HepG2 (cell line): Measurements from ENCODE around the gene ANXA7. TPM values are rescaled to one million over a fixed set of nuclear protein-coding genes. Genes with fewer than 3 reads are reported as not detected.

Source experiments
- BRCA1 ChIP-seq: sonication (generic); formaldehyde crosslinking; IDR thresholded peaks from 2 replicates; pipeline ENCODE4 v1.4.0; 2020; ENCODE audit warnings: missing genetic modification reagents
- DMAP1 ChIP-seq: IDR thresholded peaks from 2 replicates; pipeline ENCODE4 v1.6.1; 2016
- HCFC1 ChIP-seq: fragments of 150-350 bp; IDR thresholded peaks from 2 replicates; pipeline ENCODE4 v1.6.1; 2014; ENCODE audit warnings: low read depth, low read length
- HOXA3 ChIP-seq: sonication (generic); formaldehyde crosslinking; IDR thresholded peaks from 2 replicates; pipeline ENCODE4 v1.5.0; 2020; ENCODE audit warnings: missing genetic modification reagents
- IRF2 ChIP-seq: IDR thresholded peaks from 2 replicates; pipeline ENCODE4 v1.6.1; 2018; ENCODE audit warnings: missing genetic modification reagents, missing compliant biosample characterization
- MED8 ChIP-seq: sonication (generic); formaldehyde crosslinking; IDR thresholded peaks from 2 replicates; pipeline ENCODE4 v1.8.1; 2023; ENCODE audit warnings: mild to moderate bottlenecking, missing genetic modification reagents; ENCODE audit not compliant: insufficient replicate concordance
- MEIS2 ChIP-seq: sonication (generic); formaldehyde crosslinking; IDR thresholded peaks from 2 replicates; pipeline ENCODE4 v1.9.0; 2021; ENCODE audit warnings: mild to moderate bottlenecking, missing genetic modification reagents
- PHF20 ChIP-seq: sonication (generic); formaldehyde crosslinking; IDR thresholded peaks from 2 replicates; pipeline ENCODE4 v1.5.0; 2020; ENCODE audit warnings: mild to moderate bottlenecking, missing genetic modification reagents
- PHF21A ChIP-seq: sonication (generic); formaldehyde crosslinking; IDR thresholded peaks from 2 replicates; pipeline ENCODE4 v1.5.0; 2020; ENCODE audit warnings: mild to moderate bottlenecking, missing genetic modification reagents
- RFX1 ChIP-seq: fragments of 450-650 bp; IDR thresholded peaks from 2 replicates; pipeline ENCODE4 v1.6.1; 2017
- TAF1 ChIP-seq: sonication (generic); formaldehyde crosslinking; IDR thresholded peaks from 2 replicates; pipeline ENCODE4 v1.4.0; 2020; ENCODE audit warnings: missing genetic modification reagents
- YEATS2 ChIP-seq: sonication (generic); formaldehyde crosslinking; IDR thresholded peaks from 2 replicates; pipeline ENCODE4 v1.4.0; 2020; ENCODE audit warnings: missing genetic modification reagents, borderline replicate concordance
- ZBTB20 ChIP-seq: sonication (generic); formaldehyde crosslinking; IDR thresholded peaks from 2 replicates; pipeline ENCODE4 v1.8.1; 2023; ENCODE audit warnings: missing genetic modification reagents, low read depth, mild to moderate bottlenecking, borderline replicate concordance
- ZNF225 ChIP-seq: sonication (generic); formaldehyde crosslinking; IDR thresholded peaks from 2 replicates; pipeline ENCODE4 v1.4.0; 2020; ENCODE audit warnings: mild to moderate bottlenecking, missing genetic modification reagents
- ZNF292 ChIP-seq: sonication (generic); formaldehyde crosslinking; IDR thresholded peaks from 2 replicates; pipeline ENCODE4 v1.8.1; 2022; ENCODE audit warnings: mild to moderate bottlenecking, low read depth, missing genetic modification reagents, borderline replicate concordance
- ZNF558 ChIP-seq: sonication (generic); formaldehyde crosslinking; IDR thresholded peaks from 2 replicates; pipeline ENCODE4 v1.9.0; 2022; ENCODE audit warnings: mild to moderate bottlenecking, missing genetic modification reagents, borderline replicate concordance
- ZNF619 ChIP-seq: sonication (generic); formaldehyde crosslinking; IDR thresholded peaks from 2 replicates; pipeline ENCODE4 v1.4.0; 2020; ENCODE audit warnings: mild to moderate bottlenecking, missing genetic modification reagents
- ZNF674 ChIP-seq: sonication (generic); formaldehyde crosslinking; IDR thresholded peaks from 2 replicates; pipeline ENCODE4 v1.5.0; 2020; ENCODE audit warnings: low read depth, mild to moderate bottlenecking, missing genetic modification reagents
- ZNF766 ChIP-seq: sonication (generic); formaldehyde crosslinking; IDR thresholded peaks from 2 replicates; pipeline ENCODE4 v1.5.0; 2020; ENCODE audit warnings: missing genetic modification reagents, borderline replicate concordance
- ZSCAN20 ChIP-seq: sonication (generic); formaldehyde crosslinking; IDR thresholded peaks from 2 replicates; pipeline ENCODE4 v1.4.0; 2020; ENCODE audit warnings: missing genetic modification reagents, mild to moderate bottlenecking, borderline replicate concordance
- polyA plus RNA-seq, 8 experiments: library from polyadenylated mRNA; depleted of rRNA in 3 of 8; stranded (reverse) in 7 of 8; unstranded in 1 of 8; fragments of >200 nt; fragmentation: Illumina TruSeq in 4 of 8; extraction: Trizol in 4 of 8; gene quantifications; 2 replicates each; pipeline versions ENCODE4 v1.2.1 to v1.2.3, GENCODE V29; 2011 to 2016; ENCODE audit warnings: low read depth in 4 of 8, missing spikeins in 1 of 8, mixed read lengths in 1 of 8; ENCODE audit not compliant: insufficient read depth in 1 of 8
- total RNA-seq, 5 experiments: library from RNA; depleted of rRNA; stranded (reverse); fragments of >200 nt; fragmentation: Illumina TruSeq; extraction: Trizol; gene quantifications; 2 replicates each; pipeline ENCODE4 v1.2.3, GENCODE V29; 2016; ENCODE audit warnings: low read depth in 1 of 5
- TF ChIP-seq, protein P1 (sequence below): IDR thresholded peaks from 2 replicates; pipeline ENCODE4 v1.6.1; 2016
- TF ChIP-seq, protein P2 (sequence below): sonication (generic); formaldehyde crosslinking; IDR thresholded peaks from 2 replicates; pipeline ENCODE4 v1.4.0; 2020; ENCODE audit warnings: mild to moderate bottlenecking, missing genetic modification reagents
- TF ChIP-seq, protein P3 (sequence below): sonication (generic); formaldehyde crosslinking; IDR thresholded peaks from 2 replicates; pipeline ENCODE4 v1.8.0; 2022; ENCODE audit warnings: mild to moderate bottlenecking, missing genetic modification reagents, borderline replicate concordance

The ANXA7 gene
- total and polyA plus RNA-seq, 2 of the 13 experiments (the other 11 are each of a cell fraction or from before 2014, with no cell fraction given) = 54.8 to 89.0 TPM

DNA sequence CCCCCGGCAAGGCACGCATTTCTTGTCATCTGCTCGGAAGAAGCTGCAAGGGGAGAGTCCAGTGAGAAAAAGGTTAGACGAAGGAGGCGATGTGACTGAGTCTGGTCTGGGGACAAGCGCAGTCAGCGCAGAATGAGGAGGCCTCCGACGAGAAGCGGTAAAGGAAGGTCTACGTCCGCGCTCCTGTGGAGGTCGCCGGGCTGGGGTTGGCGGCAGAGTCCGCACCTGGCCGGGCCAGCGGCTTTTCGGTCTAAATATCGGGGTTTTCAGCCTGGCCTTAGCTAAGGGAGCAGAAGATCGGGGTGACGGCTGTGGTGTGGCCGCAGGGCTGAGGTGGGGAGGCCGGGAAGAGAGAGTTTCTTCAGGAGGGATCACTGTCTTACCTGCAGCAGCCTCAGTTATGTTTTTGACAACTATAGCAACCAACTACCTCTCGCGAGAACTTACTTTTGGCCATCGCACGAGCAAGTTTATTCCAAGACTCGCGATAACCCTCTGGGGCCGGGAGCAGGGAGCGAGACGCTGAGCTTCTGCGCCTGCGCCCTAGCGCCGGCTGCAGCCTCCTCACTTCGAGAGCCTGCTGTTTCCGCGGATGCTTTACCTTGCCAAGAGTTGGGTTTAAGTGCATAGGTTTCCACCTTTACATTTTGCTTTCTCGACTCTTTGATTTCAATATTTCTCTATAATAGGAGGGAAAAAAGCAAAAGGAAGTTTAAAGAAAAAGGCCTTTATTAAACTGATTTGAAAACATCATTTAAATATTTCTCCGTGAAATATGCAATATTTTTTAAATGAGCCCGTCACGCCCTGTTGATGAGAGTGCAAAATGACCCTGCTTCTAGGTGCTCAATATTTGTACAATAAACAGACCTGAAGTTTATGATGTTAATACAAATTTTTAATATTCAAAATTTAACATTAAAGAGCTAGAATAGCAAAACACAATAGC is 55.3 kb downstream of the ANXA7 start, which contains the start of gene CFAP70 (continued):
- 0 out of 2 replicates have a peak, but pooled peaks have one; percentile 47 for TF ChIP-seq ZNF292
- no peak for TF ChIP-seq ZNF619 (CRISPR knock-in tag)
- no peak for TF ChIP-seq BRCA1 (CRISPR knock-in tag)
- TF ChIP-seq IRF2 = 0 out of 2 replicates have a peak, but pooled peaks have one; percentile 25
- no peak for TF ChIP-seq ZNF225 (CRISPR knock-in tag)
- 0 out of 2 replicates have a peak, but pooled peaks have one; percentile 15 for TF ChIP-seq ZNF766 (CRISPR knock-in tag)
- peak; percentile 71; the same call in 1 of the 2 replicates for TF ChIP-seq PHF21A (CRISPR knock-in tag)
- TF ChIP-seq PHF20 (CRISPR knock-in tag) = peak; percentile 75
- peak; percentile 88 for TF ChIP-seq YEATS2 (CRISPR knock-in tag)
- TF ChIP-seq ZSCAN20 (CRISPR knock-in tag) = peak; percentile 32; the same call in 1 of the 2 replicates
- no peak for TF ChIP-seq MED8
- TF ChIP-seq MEIS2 (CRISPR knock-in tag) = 0 out of 2 replicates have a peak, but pooled peaks have one; percentile 29
- 0 out of 2 replicates have a peak, but pooled peaks have one; percentile 7 for TF ChIP-seq HCFC1
- TF ChIP-seq HOXA3 (CRISPR knock-in tag) = 0 out of 2 replicates have a peak, but pooled peaks have one; percentile 23
- TF ChIP-seq DMAP1 = 0 out of 2 replicates have a peak, but pooled peaks have one; percentile 25
- TF ChIP-seq, protein P1, sequence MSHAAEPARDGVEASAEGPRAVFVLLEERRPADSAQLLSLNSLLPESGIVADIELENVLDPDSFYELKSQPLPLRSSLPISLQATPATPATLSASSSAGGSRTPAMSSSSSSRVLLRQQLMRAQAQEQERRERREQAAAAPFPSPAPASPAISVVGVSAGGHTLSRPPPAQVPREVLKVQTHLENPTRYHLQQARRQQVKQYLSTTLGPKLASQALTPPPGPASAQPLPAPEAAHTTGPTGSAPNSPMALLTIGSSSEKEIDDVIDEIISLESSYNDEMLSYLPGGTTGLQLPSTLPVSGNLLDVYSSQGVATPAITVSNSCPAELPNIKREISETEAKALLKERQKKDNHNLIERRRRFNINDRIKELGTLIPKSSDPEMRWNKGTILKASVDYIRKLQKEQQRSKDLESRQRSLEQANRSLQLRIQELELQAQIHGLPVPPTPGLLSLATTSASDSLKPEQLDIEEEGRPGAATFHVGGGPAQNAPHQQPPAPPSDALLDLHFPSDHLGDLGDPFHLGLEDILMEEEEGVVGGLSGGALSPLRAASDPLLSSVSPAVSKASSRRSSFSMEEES = peak; percentile 30; the same call in 1 of the 2 replicates
- TF ChIP-seq ZBTB20 (CRISPR knock-in tag) = 0 out of 2 replicates have a peak, but pooled peaks have one; percentile 27
- peak; percentile 43; the same call in 1 of the 2 replicates for TF ChIP-seq TAF1 (CRISPR knock-in tag)
- TF ChIP-seq, protein P2, sequence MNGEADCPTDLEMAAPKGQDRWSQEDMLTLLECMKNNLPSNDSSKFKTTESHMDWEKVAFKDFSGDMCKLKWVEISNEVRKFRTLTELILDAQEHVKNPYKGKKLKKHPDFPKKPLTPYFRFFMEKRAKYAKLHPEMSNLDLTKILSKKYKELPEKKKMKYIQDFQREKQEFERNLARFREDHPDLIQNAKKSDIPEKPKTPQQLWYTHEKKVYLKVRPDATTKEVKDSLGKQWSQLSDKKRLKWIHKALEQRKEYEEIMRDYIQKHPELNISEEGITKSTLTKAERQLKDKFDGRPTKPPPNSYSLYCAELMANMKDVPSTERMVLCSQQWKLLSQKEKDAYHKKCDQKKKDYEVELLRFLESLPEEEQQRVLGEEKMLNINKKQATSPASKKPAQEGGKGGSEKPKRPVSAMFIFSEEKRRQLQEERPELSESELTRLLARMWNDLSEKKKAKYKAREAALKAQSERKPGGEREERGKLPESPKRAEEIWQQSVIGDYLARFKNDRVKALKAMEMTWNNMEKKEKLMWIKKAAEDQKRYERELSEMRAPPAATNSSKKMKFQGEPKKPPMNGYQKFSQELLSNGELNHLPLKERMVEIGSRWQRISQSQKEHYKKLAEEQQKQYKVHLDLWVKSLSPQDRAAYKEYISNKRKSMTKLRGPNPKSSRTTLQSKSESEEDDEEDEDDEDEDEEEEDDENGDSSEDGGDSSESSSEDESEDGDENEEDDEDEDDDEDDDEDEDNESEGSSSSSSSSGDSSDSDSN (CRISPR knock-in tag) = peak; percentile 75
- TF ChIP-seq ZNF674 (CRISPR knock-in tag) = no peak
- TF ChIP-seq ZNF558 (CRISPR knock-in tag) = peak; percentile 29; the same call in 1 of the 2 replicates
- peak; percentile 55; the same call in 1 of the 2 replicates for TF ChIP-seq RFX1
- TF ChIP-seq, protein P3, sequence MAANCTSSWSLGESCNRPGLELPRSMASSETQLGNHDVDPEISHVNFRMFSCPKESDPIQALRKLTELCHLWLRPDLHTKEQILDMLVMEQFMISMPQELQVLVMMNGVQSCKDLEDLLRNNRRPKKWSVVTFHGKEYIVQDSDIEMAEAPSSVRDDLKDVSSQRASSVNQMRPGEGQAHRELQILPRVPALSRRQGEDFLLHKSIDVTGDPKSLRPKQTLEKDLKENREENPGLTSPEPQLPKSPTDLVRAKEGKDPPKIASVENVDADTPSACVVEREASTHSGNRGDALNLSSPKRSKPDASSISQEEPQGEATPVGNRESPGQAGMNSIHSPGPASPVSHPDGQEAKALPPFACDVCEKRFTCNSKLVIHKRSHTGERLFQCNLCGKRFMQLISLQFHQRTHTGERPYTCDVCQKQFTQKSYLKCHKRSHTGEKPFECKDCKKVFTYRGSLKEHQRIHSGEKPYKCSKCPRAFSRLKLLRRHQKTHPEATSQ (CRISPR knock-in tag) = peak; percentile 43; the same call in 1 of the 2 replicates
